WI38 (cell line): Measurements from ENCODE around the gene GPC5.
"Not testable (repeated sequence)": the region's sequence is repeated elsewhere in the genome, so short reads cannot be mapped to it uniquely, and the experiment has no call there.

ENCODE experiments used
- H3K4me3 ChIP-seq: 2 replicates; pipeline ENCODE4 v1.5.1; 2011; ENCODE audit warnings: low read depth, mild to moderate bottlenecking, control low read depth, low read length
- CTCF ChIP-seq: IDR thresholded peaks from 2 replicates; pipeline ENCODE4 v1.5.1; 2012; ENCODE audit warnings: low read depth, mild to moderate bottlenecking, control low read depth, low read length

GPC5 gene

GRCh38 chr13:92873029-92873428 lies 1474.6 kb downstream of the GPC5 start:
- TF ChIP-seq CTCF, result no peak

GRCh38 chr13:92886535-92887077 lies 1488.2 kb downstream of the GPC5 start:
- no peak overlapping the region for H3K4me3 ChIP-seq
- no peak for TF ChIP-seq CTCF

More at GRCh38 chr13:92873029-92873428, 1474.6 kb downstream of the GPC5 start:
- no peak overlapping the region for H3K4me3 ChIP-seq

GRCh38 chr13:92894447-92894846 lies 1496.0 kb downstream of the GPC5 start:
- no peak overlapping the region for H3K4me3 ChIP-seq
- no peak for TF ChIP-seq CTCF

- H3K4me3 ChIP-seq, result no peak overlapping the region
- no peak for TF ChIP-seq CTCF
These were observed 1498.4 kb downstream of the GPC5 start for GRCh38 chr13:92896842-92897241.

GRCh38 chr13:92898946-92899345 lies 1500.5 kb downstream of the GPC5 start:
- H3K4me3 ChIP-seq, result not testable (repeated sequence)

- H3K4me3 ChIP-seq, result no peak overlapping the region
- TF ChIP-seq CTCF, result no peak
These were observed 1502.0 kb downstream of the GPC5 start for GRCh38 chr13:92900446-92900845.

GRCh38 chr13:92901739-92902138 lies 1503.3 kb downstream of the GPC5 start:
- no peak overlapping the region for H3K4me3 ChIP-seq
- no peak for TF ChIP-seq CTCF

- no peak overlapping the region for H3K4me3 ChIP-seq
- TF ChIP-seq CTCF, result no peak
These were observed 1514.2 kb downstream of the GPC5 start for GRCh38 chr13:92912629-92913028.
